GM18868 (cell line): ENCODE data around the gene HM13.
"Not testable (repeated sequence)": the region's sequence is repeated elsewhere in the genome, so short reads cannot be mapped to it uniquely, and the experiment has no call there.

Source experiments
- ATAC-seq: cut with Tn5 transposase; IDR thresholded peaks from one replicate; pipeline ENCODE4 v1.9.1; 2021; ENCODE audit warnings: mild to moderate bottlenecking, moderate library complexity; ENCODE audit not compliant: unreplicated experiment

HM13 gene

GRCh38 chr20:31579941-31580651 lies 65.9 kb downstream of the HM13 start:
- not testable (repeated sequence) for ATAC-seq

- ATAC-seq: no peak
Measured at GRCh38 chr20:31580706-31581105, 66.5 kb downstream of the HM13 start.

- ATAC-seq: no peak
Measured at GRCh38 chr20:31581391-31581790, 67.1 kb downstream of the HM13 start.

GRCh38 chr20:31587545-31588389 lies 73.5 kb downstream of the HM13 start:
- peak; percentile 61 for ATAC-seq

- no peak for ATAC-seq
Measured at GRCh38 chr20:31590717-31591225, 76.5 kb downstream of the HM13 start.

- no peak for ATAC-seq
Measured at GRCh38 chr20:31593221-31594001, 79.2 kb downstream of the HM13 start.

- ATAC-seq: no peak
Measured at GRCh38 chr20:31594002-31594557, 79.8 kb downstream of the HM13 start.

GRCh38 chr20:31594558-31595379 lies 80.5 kb downstream of the HM13 start:
- ATAC-seq: no peak

- ATAC-seq: no peak
Measured at GRCh38 chr20:31595380-31595653, 81.1 kb downstream of the HM13 start.

- no peak for ATAC-seq
Measured at GRCh38 chr20:31595654-31596411, 81.6 kb downstream of the HM13 start.

- not testable (repeated sequence) for ATAC-seq
Measured at GRCh38 chr20:31596412-31596715, 82.1 kb downstream of the HM13 start.

GRCh38 chr20:31596831-31597480 lies 82.7 kb downstream of the HM13 start:
- no peak for ATAC-seq

- ATAC-seq: no peak
Measured at GRCh38 chr20:31597481-31597855, 83.2 kb downstream of the HM13 start.

GRCh38 chr20:31602431-31602778 lies 88.2 kb downstream of the HM13 start:
- ATAC-seq: no peak

GRCh38 chr20:31602779-31603441 lies 88.7 kb downstream of the HM13 start:
- ATAC-seq: peak; percentile 78

- peak; percentile 49 for ATAC-seq
Measured at GRCh38 chr20:31603822-31604566, 89.8 kb downstream of the HM13 start.

GRCh38 chr20:31604567-31605030 lies 90.4 kb downstream of the HM13 start:
- no peak for ATAC-seq
